22Rv1 (cell line): ENCODE data around the gene LAMA3.

ENCODE experiments used
- CTCF ChIP-seq: fragments of 450-650 bp; IDR thresholded peaks from 2 replicates; pipeline ENCODE4 v1.5.1; 2017; ENCODE audit warnings: mild to moderate bottlenecking
- ZFX ChIP-seq: fragments of 450-650 bp; IDR thresholded peaks from 2 replicates; pipeline ENCODE4 v1.6.1; 2017; ENCODE audit warnings: antibody characterized with exemption, borderline replicate concordance

- peak; percentile 23; the same call in 1 of the 2 replicates for TF ChIP-seq CTCF
- no peak for TF ChIP-seq ZFX
Observed at GRCh38 chr18:23824240-23824639, 135.0 kb downstream of the LAMA3 start.
